ENCODE results near the gene CCDC149. TPM values are rescaled to one million over a fixed set of nuclear protein-coding genes. Genes with fewer than 3 reads are reported as not detected.

The CCDC149 gene
- total and polyA plus RNA-seq, 2 of the 8 experiments (the other 6 are each of a cell fraction or from before 2014, with no cell fraction given), result 2.2 to 5.6 TPM

DNA sequence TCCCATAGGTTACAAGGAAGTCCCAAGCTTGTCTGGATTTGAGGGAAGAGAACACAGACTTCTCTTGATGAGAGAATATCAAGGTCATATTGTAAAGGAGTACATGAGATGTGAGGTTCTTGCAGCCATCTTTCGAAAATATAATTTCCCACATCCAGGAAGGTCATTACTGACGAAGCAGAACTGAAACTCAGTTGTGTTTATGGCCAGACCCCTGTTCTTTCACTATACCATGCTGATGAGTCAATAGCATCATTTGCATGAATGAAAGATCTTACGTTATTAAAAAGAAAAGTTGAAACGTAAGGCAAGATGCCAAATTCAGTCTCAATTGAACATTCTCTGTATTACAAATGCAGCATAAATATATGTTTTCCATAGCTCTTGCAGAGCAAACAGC is 14.2 kb upstream of the CCDC149 start:
- Histone ChIP-seq H3K18ac (ENCODE audit: extremely low read depth, low read length) (no peak overlapping the region), H4K5ac (ENCODE audit: insufficient read length, low read depth, low read length) (no peak overlapping the region), H3K9ac (replicated peaks in 1 of 4; ENCODE audit: extremely low read depth in 1 of 4, low read depth in 3 of 4, low read length in 3 of 4) (no peak overlapping the region), H3K56ac (replicated peaks; ENCODE audit: insufficient read length, low read depth, low read length) (no peak overlapping the region), H4K91ac (replicated peaks; ENCODE audit: insufficient read length, low read length) (no peak overlapping the region), H3K4me1 (replicated peaks in 1 of 4; ENCODE audit: control insufficient read depth in 3 of 4, insufficient read depth in 4 of 4, low read length in 3 of 4) (peaks cover 0 to 5% (median 0%) of the 10 kb centered on the region in 4 experiments; a peak in 2 of 7 replicates), H2BK20ac (ENCODE audit: low read length) (no peak overlapping the region), H3K27ac (ENCODE audit: low read depth, low read length) (no peak overlapping the region), H3K14ac (ENCODE audit: insufficient read length) (no peak overlapping the region), H3K9me3 (ENCODE audit: insufficient read depth in 2 of 2, low read depth in 1 of 2, low read length in 1 of 2) (no peaks in the 10 kb centered on the region; a peak in 1 of 4 replicates), H2BK12ac (ENCODE audit: low read depth, low read length) (no peak overlapping the region), H3K23ac (ENCODE audit: insufficient read length) (no peak overlapping the region), H2BK120ac (replicated peaks; ENCODE audit: low read depth, low read length) (no peak overlapping the region), H2BK5ac (ENCODE audit: low read depth, low read length) (no peak overlapping the region), H3K79me1 (ENCODE audit: low read depth, low read length) (no peaks in the 10 kb centered on the region), H2AFZ (ENCODE audit: low read length) (no peak overlapping the region), H3K4me2 (ENCODE audit: insufficient read depth in 1 of 2, low read depth in 2 of 2, low read length in 2 of 2) (no peak overlapping the region), H2AK5ac (ENCODE audit: low read depth, low read length) (no peak overlapping the region), H3K79me2 (ENCODE audit: control insufficient read depth in 1 of 2, insufficient read depth in 2 of 2, low read length in 2 of 2) (no peaks in the 10 kb centered on the region), H3K4me3 (ENCODE audit: extremely low read depth in 1 of 4, insufficient read depth in 2 of 4, low read depth in 3 of 4, low read length in 4 of 4) (no peak overlapping the region), H3K36me3 (ENCODE audit: control insufficient read depth in 2 of 4, insufficient read depth in 4 of 4, low read length in 3 of 4) (no peaks in the 10 kb centered on the region), H4K8ac (ENCODE audit: extremely low read depth, insufficient read depth, low read length) (no peak overlapping the region), H3K27me3 (replicated peaks in 1 of 4; ENCODE audit: control insufficient read depth in 3 of 4, extremely low read depth in 1 of 4, insufficient read depth in 3 of 4, low read length in 3 of 4) (no peaks in the 10 kb centered on the region), H2BK15ac (ENCODE audit: low read length) (no peak overlapping the region), H4K20me1 (replicated peaks in 1 of 2; ENCODE audit: control insufficient read depth in 1 of 2, insufficient read depth in 2 of 2, low read length in 2 of 2) (no peaks in the 10 kb centered on the region), H3K4ac (replicated peaks; ENCODE audit: insufficient read length, low read depth, low read length) (no peak overlapping the region), H3K23me2 (ENCODE audit: low read depth, low read length) (no peaks in the 10 kb centered on the region)
- no peak for DNase-seq (ENCODE audit: low read depth in 1 of 2, low spot score in 2 of 2)
- CTCF ChIA-PET (ENCODE audit: partially characterized antibody), result no interaction called here
- POLR2A ChIA-PET (ENCODE audit: partially characterized antibody), result no interaction called here
- 82% methylated on average over 4 of the region's 4 CpGs; no CpG with 5 or more reads in 1 of the 2 experiments for WGBS, 2 experiments (ENCODE audit: extremely low coverage in 1 of 2, insufficient coverage in 1 of 2, insufficient read length in 1 of 2, insufficient replicate concordance in 2 of 2, low coverage in 1 of 2, low lambda C conversion rate in 2 of 2, missing lambda C conversion rate in 1 of 2)
- FAIRE-seq, result no peak
- no peak for TF ChIP-seq NRF1 (IDR thresholded peaks at IDR 0.05; ENCODE audit: low read depth, low read length)
- no peak for TF ChIP-seq TEAD4 (IDR thresholded peaks at IDR 0.05; ENCODE audit: low read depth, low read length)
- TF ChIP-seq SAP30 (IDR thresholded peaks at IDR 0.05; ENCODE audit: insufficient read depth, insufficient replicate concordance, low read length), result no peak
- TF ChIP-seq, protein P1, sequence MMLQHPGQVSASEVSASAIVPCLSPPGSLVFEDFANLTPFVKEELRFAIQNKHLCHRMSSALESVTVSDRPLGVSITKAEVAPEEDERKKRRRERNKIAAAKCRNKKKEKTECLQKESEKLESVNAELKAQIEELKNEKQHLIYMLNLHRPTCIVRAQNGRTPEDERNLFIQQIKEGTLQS (IDR thresholded peaks at IDR 0.05; ENCODE audit: insufficient read depth, low read depth, low read length), result no peak
- no peak for TF ChIP-seq ZNF274 (IDR thresholded peaks at IDR 0.05; ENCODE audit: borderline replicate concordance, extremely low read depth, low read length)
- no peak for TF ChIP-seq MAFK (IDR thresholded peaks at IDR 0.05; ENCODE audit: low read depth, low read length)
- no peak for TF ChIP-seq SP4 (IDR thresholded peaks at IDR 0.05; ENCODE audit: low read length)
- TF ChIP-seq SIRT6 (IDR thresholded peaks at IDR 0.05; ENCODE audit: low read length), result no peak
- no peak for TF ChIP-seq BACH1 (IDR thresholded peaks at IDR 0.05; ENCODE audit: low read length)
- TF ChIP-seq, protein P2, sequence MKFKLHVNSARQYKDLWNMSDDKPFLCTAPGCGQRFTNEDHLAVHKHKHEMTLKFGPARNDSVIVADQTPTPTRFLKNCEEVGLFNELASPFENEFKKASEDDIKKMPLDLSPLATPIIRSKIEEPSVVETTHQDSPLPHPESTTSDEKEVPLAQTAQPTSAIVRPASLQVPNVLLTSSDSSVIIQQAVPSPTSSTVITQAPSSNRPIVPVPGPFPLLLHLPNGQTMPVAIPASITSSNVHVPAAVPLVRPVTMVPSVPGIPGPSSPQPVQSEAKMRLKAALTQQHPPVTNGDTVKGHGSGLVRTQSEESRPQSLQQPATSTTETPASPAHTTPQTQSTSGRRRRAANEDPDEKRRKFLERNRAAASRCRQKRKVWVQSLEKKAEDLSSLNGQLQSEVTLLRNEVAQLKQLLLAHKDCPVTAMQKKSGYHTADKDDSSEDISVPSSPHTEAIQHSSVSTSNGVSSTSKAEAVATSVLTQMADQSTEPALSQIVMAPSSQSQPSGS (IDR thresholded peaks at IDR 0.05; ENCODE audit: low read length), result no peak
- no peak for TF ChIP-seq SIN3A (conservative IDR thresholded peaks at IDR 0.05 in 1 of 2, IDR thresholded peaks at IDR 0.05 in 1 of 2; ENCODE audit: low read depth in 1 of 2, low read length in 2 of 2)
- no peak for TF ChIP-seq TAF1 (IDR thresholded peaks at IDR 0.05; ENCODE audit: low read depth, low read length)
- TF ChIP-seq JUN (IDR thresholded peaks at IDR 0.05; ENCODE audit: low read depth, low read length), result no peak
